Panc1 (cell line): ENCODE measurements around the gene ADK. TPM values are rescaled to one million over a fixed set of nuclear protein-coding genes. Genes with fewer than 3 reads are reported as not detected.

Experiments used
- ATAC-seq: fragments of 200-7000 bp; cut with Tn5 transposase; 2 replicates; pipeline ENCODE4 v1.9.1; 2020; ENCODE audit warnings: mild to moderate bottlenecking, moderate library complexity
- BruUV-seq: library from RNA; stranded (reverse); fragments of 400-500 nt; replicated peaks from 2 replicates; lab custom pipeline; 2021; lab: Mats Ljungman, UMichigan
- CTCF ChIA-PET: fragments of 300-600 bp; sonication (Branson Sonifier 250); formaldehyde crosslinking; loops from one replicate; lab custom pipeline; 2022; ENCODE audit warnings: antibody characterized with exemption; lab: Charles Lee
- POLR2A ChIA-PET: fragments of 300-600 bp; sonication (Branson Sonifier 250); formaldehyde crosslinking; loops from one replicate; lab custom pipeline; 2022; ENCODE audit warnings: antibody characterized with exemption; lab: Charles Lee
- DNase-seq: peaks from one replicate; pipeline ENCODE4 v3.0.0-alpha.2; 2010; ENCODE audit warnings: low read depth, low spot score
- H3K27ac ChIP-seq: 2 replicates; pipeline ENCODE4 v1.5.1; 2011; ENCODE audit warnings: mild to moderate bottlenecking, low read length, inconsistent platforms
- H3K27me3 ChIP-seq: fragments of 200-500 bp; sonication (Bioruptor generic); 2 replicates; pipeline ENCODE4 v1.6.0; 2014; ENCODE audit warnings: low read length, inconsistent platforms; ENCODE audit not compliant: control insufficient read depth, insufficient read depth
- H3K36me3 ChIP-seq: fragments of 200-500 bp; sonication (Bioruptor generic); 2 replicates; pipeline ENCODE4 v1.5.1; 2014; ENCODE audit warnings: inconsistent platforms, mild to moderate bottlenecking, low read length, moderate library complexity; ENCODE audit not compliant: control insufficient read depth, insufficient read depth
- H3K4me1 ChIP-seq: 2 replicates; pipeline ENCODE4 v1.5.1; 2011; ENCODE audit warnings: inconsistent platforms, mild to moderate bottlenecking, low read length, moderate library complexity; ENCODE audit not compliant: control insufficient read depth, insufficient read depth
- H3K4me3 ChIP-seq, 2 experiments: 2 replicates each; pipeline ENCODE4 v1.5.1; 2011 to 2012; ENCODE audit warnings: low read depth in 2 of 2, low read length in 2 of 2, mild to moderate bottlenecking in 2 of 2, inconsistent platforms in 1 of 2, moderate library complexity in 1 of 2
- H3K9me3 ChIP-seq: fragments of 200-500 bp; sonication (Bioruptor generic); 2 replicates; pipeline ENCODE4 v1.5.1; 2014; ENCODE audit warnings: low read depth, mild to moderate bottlenecking, inconsistent platforms, low read length, moderate library complexity; ENCODE audit not compliant: control insufficient read depth, insufficient read depth
- POLR2AphosphoS5 ChIP-seq: IDR thresholded peaks from 2 replicates; pipeline ENCODE4 v1.6.1; 2012; ENCODE audit warnings: mild to moderate bottlenecking, low read depth, low read length, moderate library complexity
- REST ChIP-seq, 2 experiments: IDR thresholded peaks; 2 replicates each; pipeline ENCODE4 v1.6.1; 2011 to 2012; ENCODE audit warnings: low read depth in 2 of 2, control low read depth in 1 of 2, low read length in 1 of 2, mild to moderate bottlenecking in 1 of 2, moderate library complexity in 1 of 2; ENCODE audit not compliant: insufficient read depth in 1 of 2
- SIN3A ChIP-seq: IDR thresholded peaks from 2 replicates; pipeline ENCODE4 v1.6.1; 2012; ENCODE audit warnings: low read depth, mild to moderate bottlenecking, low read length, moderate library complexity, borderline replicate concordance; ENCODE audit not compliant: insufficient read depth
- TCF7L2 ChIP-seq: IDR thresholded peaks from 2 replicates; pipeline ENCODE4 v1.6.1; 2011; ENCODE audit warnings: mild to moderate bottlenecking, low read depth, low read length, inconsistent platforms
- in situ Hi-C: cut with HindIII; loops from 2 replicates; pipeline ENCODE4 v1.10.0; 2016; ENCODE audit warnings: low sequenced_read_pairs, low pct_unique_long_range_greater_than_20kb
- intact Hi-C: fragments of 100-400 bp; cut with micrococcal nuclease; formaldehyde crosslinking; loops from one replicate; pipeline ENCODE4 v1.10.0; 2022; ENCODE audit not compliant: unreplicated experiment
- total RNA-seq: library from RNA; stranded (reverse); gene quantifications from one replicate; pipeline ENCODE4 v1.2.1, GENCODE V29; 2021; ENCODE audit not compliant: unreplicated experiment
- TF ChIP-seq, protein P1 (sequence below): fragments of 450-650 bp; IDR thresholded peaks from 2 replicates; pipeline ENCODE4 v1.5.1; 2017; ENCODE audit warnings: mild to moderate bottlenecking

ADK gene
- total RNA-seq, 1 experiment from 2014 or later, result 64.5 TPM

DNA sequence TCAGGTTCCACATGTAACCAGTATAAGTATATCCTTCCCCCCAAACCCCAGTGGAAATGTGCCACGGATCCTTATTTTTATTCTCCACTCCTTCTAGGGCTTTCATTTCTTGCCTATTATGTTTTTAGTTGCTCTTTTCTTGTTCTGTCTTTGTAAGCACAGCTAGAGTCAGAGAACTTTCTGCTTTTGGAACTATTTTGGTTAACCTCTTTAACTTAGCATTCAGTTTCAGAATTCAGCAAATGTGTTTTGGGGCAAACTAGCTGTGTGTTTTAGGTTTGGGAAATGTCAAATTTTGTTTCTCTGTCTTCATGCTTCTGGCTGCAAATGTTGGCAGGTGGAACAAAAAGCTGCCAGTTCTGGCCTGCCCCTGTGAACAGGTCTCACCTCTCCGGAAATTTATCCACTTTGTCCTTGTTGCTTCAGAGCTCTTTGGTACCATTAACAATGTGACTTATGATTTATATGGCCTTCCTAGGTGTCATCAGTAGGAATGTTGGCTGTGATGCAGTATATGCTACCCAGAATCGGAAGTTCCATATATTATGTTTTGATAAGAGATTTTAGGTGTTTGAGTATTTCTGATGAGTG is 156.1 kb downstream of the ADK start:
- intact Hi-C loops, result no loop called here
- H3K36me3 ChIP-seq, result no peaks in the 10 kb centered on the region
- CTCF ChIA-PET, result interaction anchor here (0.6 kb wide), 1 partner anchor 140 kb away, joined by 3 read pairs; no protein-coding TSS in a partner anchor

DNA sequence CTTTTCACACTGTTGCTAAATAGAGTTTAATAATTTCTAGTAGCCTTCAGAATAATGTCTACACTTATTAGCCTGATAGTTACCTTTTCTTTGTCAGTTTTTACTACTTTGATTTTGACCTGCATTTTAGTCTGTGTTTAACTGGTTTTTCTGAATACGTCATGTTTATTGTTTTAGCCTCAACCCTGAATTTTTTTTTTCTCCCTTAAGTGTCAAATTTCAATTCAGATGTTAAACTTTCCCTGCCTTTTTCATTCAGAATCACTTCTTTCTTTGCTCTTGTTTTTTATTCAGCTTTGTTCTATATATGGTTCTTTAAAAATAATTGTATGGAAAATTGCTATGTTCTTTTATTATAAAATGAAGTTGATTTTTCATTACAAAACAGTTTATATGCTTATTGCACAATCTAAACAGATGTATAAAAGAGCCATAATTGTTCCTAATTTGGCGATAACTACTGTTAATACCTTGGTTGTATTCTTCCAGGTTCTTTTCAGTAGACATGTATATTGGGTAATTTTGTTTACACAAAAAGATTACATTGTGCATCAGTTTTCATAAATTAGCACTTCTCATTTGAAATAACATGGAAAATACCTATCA is 159.7 kb downstream of the ADK start:
- H3K36me3 ChIP-seq, result no peaks in the 10 kb centered on the region
- TF ChIP-seq REST (IDR thresholded peaks at IDR 0.05; ENCODE audit: insufficient read depth in 1 of 2, low read depth in 2 of 2, low read length in 1 of 2), result no peak
- no peak for TF ChIP-seq TCF7L2
- no peak for TF ChIP-seq SIN3A
- no peak for TF ChIP-seq POLR2AphosphoS5
- TF ChIP-seq, protein P1, sequence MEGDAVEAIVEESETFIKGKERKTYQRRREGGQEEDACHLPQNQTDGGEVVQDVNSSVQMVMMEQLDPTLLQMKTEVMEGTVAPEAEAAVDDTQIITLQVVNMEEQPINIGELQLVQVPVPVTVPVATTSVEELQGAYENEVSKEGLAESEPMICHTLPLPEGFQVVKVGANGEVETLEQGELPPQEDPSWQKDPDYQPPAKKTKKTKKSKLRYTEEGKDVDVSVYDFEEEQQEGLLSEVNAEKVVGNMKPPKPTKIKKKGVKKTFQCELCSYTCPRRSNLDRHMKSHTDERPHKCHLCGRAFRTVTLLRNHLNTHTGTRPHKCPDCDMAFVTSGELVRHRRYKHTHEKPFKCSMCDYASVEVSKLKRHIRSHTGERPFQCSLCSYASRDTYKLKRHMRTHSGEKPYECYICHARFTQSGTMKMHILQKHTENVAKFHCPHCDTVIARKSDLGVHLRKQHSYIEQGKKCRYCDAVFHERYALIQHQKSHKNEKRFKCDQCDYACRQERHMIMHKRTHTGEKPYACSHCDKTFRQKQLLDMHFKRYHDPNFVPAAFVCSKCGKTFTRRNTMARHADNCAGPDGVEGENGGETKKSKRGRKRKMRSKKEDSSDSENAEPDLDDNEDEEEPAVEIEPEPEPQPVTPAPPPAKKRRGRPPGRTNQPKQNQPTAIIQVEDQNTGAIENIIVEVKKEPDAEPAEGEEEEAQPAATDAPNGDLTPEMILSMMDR, result no peak
- DNase-seq (no peak), ATAC-seq (no peak)
- H3K4me1 ChIP-seq, result no peaks in the 10 kb centered on the region
- intact Hi-C loops (no loop called here), in situ Hi-C loops (no loop called here)
- H3K4me3 ChIP-seq, result no peak overlapping the region
- H3K27me3 ChIP-seq, result no peaks in the 10 kb centered on the region
- no peaks in the 10 kb centered on the region for H3K9me3 ChIP-seq
- no peak overlapping the region for H3K27ac ChIP-seq
- BruUV-seq, result no TSS peak
- ChIA-PET CTCF (no interaction called here), POLR2A (no interaction called here)

More for the DNA sequence above, 156.1 kb downstream of the ADK start:
- BruUV-seq, result no TSS peak
- in situ Hi-C loops, result no loop called here
- TF ChIP-seq SIN3A (no peak), TCF7L2 (no peak), REST (IDR thresholded peaks at IDR 0.05; ENCODE audit: insufficient read depth in 1 of 2, low read depth in 2 of 2, low read length in 1 of 2) (no peak), POLR2AphosphoS5 (no peak)
- TF ChIP-seq, protein P1, result no peak
- POLR2A ChIA-PET, result no interaction called here
- no peak for DNase-seq
- Histone ChIP-seq H3K27ac (no peak overlapping the region), H3K4me1 (no peaks in the 10 kb centered on the region), H3K9me3 (no peaks in the 10 kb centered on the region), H3K4me3 (no peak overlapping the region), H3K27me3 (no peaks in the 10 kb centered on the region)
- ATAC-seq, result no peak
